ENCODE results near the gene CXCR1. TPM values are rescaled to one million over a fixed set of nuclear protein-coding genes. Genes with fewer than 3 reads are reported as not detected.
A peak's percentile ranks its signal among the peaks of the same experiment; 100 is the strongest.
"Not testable (repeated sequence)": the region's sequence is repeated elsewhere in the genome, so short reads cannot be mapped to it uniquely, and the experiment has no call there.

Gene CXCR1
- not detected in 2 replicates for total RNA-seq (2014; rRNA removed; shearing (Covaris generic))

DNA sequence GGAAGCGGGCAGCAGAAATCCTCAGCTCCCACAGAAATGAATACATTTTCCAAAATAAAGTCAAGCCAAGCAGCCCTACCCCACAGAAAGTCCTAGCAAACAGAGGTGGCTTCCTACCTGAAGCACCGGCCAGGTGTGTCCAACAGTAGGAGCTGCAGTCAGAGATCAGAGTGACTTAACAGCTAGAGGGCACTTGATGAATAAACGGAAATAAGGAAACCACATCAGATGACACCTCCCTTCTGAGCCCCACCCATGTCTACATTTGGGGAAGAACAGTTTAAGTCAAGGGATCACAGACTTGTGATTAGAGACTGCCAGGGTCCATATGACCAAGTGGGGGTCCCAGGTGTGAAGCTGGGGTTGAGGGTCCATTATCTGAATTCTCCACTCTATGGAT lies at the start of gene CXCR1:
CXCR1 (minus strand) TSS at position 172 of the 400 bp plus-strand sequence. CDS start 1,751 bp downstream, outside the sequence.
- DNase-seq (ENCODE audit: low read depth) = no peak

DNA sequence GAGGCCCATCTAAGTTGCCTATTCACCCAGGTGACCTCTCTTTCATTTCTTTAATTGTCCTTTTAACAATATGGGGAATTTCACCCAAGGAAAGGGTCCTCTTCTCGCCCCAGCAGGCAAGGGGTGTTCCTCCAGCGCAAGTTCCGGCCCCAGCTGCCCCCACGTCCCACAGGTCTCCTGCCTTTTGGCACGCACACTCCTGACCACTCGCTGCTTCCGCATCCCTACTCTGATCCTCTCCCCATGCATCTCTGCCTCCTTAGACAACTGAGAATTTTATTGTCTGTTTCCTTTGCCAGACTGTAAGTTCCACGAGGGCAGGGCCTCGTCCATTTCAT lies 49.5 kb upstream of the CXCR1 start:
- no peak for DNase-seq (ENCODE audit: low read depth)

DNA sequence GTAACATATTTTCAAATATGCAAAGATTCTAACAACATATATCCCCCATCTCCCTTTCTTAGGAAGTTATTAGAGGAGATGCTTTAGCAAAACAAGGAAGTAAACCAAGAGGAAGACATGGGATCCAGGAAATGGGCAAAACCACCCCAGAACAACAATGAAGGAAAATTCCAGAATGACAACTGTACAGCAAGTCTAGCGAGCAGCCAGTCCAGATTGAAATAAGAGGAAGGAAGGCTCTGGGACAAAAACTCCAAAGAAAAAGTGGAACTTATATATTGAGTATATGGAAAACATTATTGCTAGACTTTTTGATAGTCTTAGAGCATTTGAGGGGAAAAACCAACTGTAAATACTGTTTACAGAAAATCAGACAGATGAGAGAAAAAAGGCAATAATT lies 47.4 kb upstream of the CXCR1 start:
- DNase-seq (ENCODE audit: low read depth) = no peak

DNA sequence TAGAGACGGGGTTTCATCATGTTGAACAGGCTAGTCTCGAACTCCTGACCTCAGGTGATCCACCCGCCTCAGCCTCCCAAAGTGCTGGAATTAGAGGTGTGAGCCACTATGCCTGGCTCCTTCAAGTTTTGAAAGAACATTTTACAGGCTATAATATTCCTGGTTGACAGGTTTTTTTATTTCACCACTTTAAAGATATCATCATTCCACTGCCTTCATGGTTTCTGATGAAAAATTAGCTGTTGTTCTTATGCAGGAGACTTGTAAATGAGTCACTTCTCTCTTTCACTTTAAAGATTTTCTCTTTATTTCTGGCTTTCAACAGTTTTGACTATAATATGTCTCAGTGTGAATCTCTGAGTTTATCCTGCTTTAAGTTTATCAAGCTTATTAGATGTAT lies 42.3 kb upstream of the CXCR1 start:
- no peak for DNase-seq (ENCODE audit: low read depth)

DNA sequence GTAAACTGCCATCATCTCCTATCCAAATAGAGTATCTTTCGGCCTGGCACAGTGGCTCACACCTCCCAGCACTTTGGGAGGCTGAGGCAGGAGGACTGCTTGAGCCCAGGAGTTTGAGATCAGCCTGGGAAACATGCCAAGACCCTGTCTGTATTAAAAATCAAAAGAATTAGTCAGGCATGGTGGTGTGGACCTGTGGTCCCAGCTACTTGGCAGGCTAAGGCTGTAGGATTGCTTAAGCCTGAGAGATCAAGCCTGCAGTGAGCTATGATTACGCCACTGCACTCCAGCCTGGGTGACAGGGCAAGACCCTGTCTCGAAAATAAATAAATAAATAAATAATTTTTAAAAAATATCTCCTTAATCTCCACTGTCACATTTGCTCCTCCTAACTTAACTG lies 35.5 kb upstream of the CXCR1 start:
- DNase-seq (ENCODE audit: low read depth) = peak; percentile 4

DNA sequence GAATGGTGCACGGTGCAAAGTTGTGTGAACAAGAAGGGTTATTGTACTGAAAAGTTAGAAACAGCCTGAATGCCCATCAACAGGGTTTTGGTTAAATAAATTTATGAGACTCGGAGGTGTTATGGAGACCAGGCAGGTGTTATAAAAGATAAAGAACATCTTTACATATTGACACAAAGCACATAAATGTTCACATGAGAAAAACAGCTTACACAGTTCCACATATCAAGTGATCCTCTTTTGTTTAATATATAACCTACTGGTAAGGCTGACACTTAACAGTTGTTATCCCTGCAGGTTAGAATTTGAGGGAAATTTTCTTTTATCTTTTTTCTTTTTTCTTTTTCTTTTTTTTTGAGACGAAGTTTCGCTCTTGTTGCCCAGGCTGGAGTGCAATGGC lies 30.2 kb upstream of the CXCR1 start:
- no peak for DNase-seq (ENCODE audit: low read depth)

DNA sequence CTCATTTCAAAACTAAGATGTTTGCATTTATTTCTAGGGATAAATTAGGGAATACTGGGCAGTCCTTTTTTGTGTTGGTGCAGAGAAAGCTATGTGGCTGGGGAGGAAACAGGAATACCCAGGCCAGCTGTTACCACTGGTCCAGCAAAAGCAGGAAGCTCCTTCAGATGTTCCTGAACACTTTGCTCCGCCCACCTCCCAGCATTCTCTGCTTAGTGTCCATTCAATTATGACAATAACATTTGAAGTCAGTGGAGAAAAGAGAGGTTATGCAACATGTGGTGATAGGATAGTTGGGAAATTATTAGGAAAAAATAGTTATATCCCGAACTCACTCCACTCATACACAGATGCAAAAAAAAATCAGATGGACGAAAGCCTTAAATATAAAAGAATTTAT lies 28.1 kb upstream of the CXCR1 start:
- DNase-seq (ENCODE audit: low read depth) = no peak

DNA sequence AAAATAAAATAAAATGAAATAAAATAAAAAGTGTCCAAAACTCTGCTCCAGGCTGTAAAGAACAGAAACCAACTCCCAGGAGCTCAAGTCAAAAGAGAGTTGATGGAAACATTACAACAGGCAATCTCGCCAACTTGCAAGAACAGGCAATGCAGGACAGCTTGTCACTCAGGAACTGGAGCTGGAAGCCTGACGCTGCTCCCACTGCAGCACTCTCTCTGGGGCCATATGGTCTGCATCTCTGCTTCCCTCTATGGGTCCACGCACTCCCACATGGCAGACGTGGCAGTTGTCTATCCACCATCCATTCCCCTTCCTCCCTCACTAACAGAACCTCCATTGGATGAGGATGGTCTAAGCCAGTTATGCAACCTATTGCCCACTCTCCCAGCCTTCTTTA lies 26.9 kb upstream of the CXCR1 start:
- DNase-seq (ENCODE audit: low read depth) = no peak

DNA sequence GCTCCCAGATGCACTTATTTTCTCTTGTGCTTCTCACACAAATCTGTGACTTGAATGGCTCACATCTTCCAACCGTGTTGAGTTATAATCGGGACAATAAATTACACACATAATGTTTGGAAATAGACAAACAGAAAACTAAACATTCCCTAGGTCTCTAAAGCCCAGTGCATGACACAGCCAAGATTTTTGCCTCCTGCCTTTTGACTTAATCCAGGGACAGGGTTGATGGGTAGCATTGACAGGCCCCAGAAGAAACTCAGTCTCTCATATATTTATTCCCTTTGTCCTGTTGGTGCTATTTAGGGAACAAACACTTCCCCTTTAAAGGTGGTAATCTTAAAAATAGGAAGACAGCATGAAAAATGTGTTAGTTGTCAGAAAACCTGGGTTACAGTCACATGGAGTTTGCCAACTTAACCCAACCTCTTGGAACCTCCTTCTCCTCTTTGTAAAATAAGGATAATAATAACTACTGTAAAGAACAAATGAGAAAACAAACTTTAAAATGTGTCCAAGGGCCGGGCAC lies 26.2 kb upstream of the CXCR1 start:
- no peak for DNase-seq (ENCODE audit: low read depth)

DNA sequence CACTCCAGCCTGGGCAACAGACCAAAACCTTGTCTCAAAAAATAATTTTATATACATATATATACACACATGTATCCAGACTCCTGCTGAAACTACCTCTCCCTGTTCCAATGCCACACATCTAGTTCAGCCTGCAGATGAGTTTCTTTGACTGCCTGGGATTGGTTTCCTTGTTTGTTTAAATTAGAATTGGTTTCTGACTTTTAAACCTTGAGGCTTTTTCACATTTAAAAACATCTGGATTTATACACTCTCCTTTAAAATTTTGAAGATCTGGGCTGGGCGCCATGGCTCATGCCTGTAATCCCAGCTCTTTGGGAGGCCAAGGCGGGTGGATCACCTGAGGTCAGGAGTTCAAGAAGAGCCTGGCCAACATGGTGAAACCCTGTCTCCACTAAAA lies 21.8 kb upstream of the CXCR1 start:
- DNase-seq (ENCODE audit: low read depth) = no peak

DNA sequence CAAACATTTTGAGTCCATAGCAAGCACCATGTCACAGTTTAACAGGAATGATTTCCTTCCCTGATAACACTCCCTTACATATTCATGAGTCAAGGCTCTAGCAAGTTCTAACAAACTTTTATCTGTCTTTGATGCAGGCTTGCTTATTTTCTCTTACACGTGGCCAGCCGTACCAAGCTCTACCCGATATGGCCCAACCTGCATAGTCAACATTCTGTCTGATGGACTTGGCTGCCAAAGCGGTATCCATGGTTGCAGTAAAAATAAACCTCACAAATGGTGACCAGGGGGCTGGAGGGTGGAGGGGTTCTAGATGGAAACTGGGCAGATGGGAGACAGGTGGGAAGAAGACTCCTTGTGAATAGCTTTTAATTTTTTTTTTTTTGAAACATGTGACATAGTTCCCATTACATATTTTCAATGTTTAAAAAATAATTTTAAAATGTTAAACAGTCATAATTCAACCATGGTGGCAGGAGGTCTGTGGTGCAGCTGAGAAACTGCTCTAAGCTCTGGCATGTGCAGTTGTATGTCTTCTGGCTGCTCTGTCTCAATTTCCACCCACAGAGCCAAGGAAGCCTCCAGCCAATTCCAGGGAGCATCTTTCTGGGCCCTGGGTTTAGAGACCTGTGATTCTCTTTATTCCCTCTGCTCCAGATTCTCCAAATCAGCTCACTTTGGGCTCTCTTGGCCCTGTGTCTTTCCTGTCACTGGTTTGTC lies 20.7 kb upstream of the CXCR1 start:
- DNase-seq (ENCODE audit: low read depth) = no peak

DNA sequence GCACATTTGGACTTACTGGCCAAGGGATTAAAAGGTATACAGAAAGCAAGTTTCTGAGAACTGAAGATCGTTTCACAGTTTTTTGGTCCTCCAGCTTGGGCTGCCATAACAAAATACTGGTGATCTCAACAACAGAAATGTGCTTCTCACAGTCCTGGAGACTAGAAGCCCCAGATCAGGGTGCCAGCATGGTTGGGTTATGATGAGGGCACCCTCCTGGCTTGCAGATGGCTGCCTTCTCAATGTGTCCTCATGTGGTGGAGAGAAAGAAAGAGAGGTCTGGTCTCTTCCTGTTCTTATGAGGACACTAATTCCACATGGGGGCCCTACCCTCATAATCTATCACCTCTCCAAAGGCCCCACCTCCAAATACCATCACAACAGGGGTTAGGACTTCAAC lies 20.1 kb upstream of the CXCR1 start:
- DNase-seq (ENCODE audit: low read depth) = no peak

DNA sequence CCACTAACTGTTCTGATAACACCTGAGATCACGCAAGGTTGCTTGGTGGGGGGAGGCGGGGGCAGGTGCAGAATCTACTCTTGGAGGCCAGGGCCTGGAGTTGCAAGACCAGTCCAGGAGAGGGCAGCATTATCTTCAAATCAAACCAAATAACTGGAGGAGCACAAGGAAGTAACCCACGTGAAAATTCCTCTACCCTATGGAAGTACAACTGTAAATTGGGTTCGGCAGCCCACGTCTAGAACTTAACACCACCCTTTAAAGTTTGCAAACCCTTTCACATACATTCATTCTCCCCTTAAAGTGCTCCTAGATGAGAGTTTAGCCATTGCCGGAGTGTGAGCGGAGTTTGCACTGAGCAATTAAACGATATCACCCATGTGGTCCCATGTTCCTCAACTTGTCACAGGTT lies 19.6 kb upstream of the CXCR1 start:
- DNase-seq (ENCODE audit: low read depth) = peak; percentile 65

DNA sequence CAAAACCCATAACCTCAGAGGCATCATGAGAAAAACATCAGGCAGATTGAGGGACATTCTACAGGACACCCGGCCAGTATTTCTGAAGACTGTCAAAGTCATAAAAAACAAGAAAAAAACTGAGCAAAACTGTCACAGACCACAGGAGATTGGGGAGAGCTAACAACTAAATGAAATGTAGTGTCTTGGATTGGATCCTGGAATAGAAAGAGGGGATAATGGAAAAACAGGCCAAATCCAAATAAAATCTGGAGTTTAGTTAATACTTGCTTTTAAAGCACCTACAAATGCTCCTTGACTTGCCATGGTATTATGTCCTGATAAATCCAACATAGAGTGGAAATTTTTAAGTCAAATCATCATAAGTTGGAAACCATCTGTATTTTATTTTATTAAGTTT lies 17.6 kb upstream of the CXCR1 start:
- DNase-seq (ENCODE audit: low read depth) = no peak

DNA sequence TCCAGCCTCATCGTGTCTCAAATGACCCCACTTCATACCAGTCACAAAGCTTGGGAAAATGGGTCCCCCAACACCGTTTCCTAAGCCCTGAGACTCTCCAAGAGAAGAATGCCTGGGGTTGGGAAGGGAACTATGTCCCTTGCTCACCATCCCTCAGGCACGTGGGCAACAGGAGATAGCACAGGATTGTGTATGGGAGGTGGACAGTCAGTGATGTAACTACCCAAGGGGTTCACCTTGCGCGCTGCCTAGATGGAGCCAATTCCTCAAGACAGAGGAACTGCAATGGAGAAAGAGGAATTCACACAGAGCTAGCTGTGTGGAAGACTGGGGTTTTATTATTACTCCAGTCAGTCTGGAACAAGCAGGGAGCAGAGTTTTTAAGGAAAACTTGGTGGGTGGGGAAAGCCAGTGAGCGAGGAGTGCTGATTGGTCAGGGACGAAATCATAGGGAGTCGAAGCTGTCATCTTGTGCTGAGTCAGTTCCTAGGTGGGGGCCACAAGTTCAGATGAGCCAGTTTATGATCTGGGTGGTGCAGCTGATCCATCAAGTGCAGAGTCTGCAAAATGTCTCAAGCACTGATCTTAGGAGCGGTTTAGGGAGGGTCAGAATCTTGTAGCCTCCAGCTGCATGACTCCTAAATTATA lies 13.8 kb upstream of the CXCR1 start:
- no peak for DNase-seq (ENCODE audit: low read depth)

DNA sequence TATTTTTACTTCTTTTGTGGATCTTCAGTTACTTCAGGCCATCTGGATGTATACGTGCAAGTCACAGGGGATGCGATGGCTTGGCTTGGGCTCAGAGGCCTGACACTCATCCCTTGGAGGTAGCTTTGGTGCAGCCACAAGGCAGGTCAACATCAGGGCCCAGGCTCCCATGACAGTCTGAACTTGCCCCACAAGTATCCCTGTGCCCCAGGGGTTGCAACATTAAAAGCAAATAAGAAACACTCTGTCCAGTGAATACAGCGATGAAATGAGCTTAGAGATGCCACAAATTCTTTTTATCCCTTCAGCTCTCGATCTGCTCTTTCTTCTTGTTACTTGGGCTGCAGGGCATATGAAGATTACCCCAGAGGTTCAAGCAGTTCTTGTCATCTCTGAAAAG lies 13.0 kb upstream of the CXCR1 start:
- no peak for DNase-seq (ENCODE audit: low read depth)

DNA sequence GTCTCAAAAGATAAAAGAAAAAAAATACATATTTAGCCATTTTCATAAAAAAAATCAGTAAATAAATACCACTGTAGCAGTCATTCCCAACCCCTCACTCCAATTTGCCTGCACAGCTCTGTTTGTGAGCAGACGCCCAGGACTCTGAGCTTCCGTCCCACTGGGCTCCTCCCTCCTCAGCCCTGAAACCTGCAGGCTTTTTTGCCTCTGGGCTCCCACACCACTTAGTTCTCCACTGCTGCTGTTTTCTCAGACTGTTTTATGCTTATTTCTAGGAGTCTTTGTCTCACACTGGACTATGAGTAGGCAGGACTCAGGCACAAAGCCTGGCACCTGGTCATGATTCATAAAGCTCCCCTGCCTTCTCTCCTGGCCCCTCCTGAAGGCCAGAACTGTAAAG lies 6.1 kb upstream of the CXCR1 start:
- DNase-seq (ENCODE audit: low read depth) = no peak

DNA sequence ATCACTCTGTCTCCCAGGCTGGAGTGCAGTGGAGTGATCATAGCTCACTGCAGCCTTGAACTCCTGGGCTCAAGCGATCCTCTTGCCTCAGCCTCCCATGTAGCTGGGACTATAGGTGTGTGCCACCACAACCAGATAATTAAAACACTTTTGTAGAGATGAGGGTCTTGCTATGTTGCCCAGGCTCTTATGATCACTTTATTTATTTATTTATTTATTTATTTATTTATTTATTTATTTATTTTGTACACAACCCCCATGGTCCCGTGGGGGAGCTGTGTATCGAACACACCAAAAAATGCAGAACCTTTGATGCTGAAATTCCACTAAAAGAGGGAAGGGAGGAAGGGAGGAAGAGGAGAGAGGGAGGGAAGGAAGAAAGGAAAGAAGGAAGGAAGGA lies 5.0 kb upstream of the CXCR1 start:
- DNase-seq (ENCODE audit: low read depth) = not testable (repeated sequence)

DNA sequence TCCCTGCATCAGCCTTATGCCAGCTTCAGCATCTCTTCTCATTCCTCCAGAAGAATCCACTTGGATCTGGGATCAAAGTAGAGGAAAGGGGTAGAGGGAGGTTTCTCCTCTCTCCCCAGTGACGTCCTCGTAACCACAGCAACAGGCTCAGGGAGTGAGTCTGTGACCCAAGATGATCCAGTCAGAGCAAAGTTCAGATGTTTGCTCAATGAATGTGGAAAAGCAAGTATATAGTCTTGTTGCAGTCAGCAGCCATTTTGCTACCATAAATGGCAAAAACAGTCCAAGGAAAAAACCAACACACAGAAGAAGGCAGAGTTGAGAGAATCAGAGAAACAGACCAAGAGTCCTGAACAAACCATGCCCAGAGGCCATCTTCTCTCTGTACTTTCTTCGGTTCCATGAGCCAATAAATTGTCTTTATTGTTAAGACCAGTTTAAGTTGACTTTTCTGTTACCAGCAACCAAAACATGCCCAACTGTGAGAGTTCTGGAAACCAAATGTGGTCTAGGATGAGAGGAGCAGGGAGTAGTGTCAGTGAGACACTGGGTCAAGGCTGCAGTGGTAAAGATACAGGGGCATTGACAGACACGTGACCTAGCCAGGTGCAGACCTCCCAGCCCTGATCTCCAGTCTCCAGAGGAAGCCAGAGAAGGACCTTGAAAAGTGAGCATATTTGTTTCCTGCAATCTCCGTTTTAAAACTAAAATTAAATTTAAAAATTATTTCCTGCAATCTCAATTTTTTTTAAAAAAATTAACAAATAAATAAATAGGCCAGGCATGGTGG lies 3.2 kb upstream of the CXCR1 start:
- no peak for DNase-seq (ENCODE audit: low read depth)

DNA sequence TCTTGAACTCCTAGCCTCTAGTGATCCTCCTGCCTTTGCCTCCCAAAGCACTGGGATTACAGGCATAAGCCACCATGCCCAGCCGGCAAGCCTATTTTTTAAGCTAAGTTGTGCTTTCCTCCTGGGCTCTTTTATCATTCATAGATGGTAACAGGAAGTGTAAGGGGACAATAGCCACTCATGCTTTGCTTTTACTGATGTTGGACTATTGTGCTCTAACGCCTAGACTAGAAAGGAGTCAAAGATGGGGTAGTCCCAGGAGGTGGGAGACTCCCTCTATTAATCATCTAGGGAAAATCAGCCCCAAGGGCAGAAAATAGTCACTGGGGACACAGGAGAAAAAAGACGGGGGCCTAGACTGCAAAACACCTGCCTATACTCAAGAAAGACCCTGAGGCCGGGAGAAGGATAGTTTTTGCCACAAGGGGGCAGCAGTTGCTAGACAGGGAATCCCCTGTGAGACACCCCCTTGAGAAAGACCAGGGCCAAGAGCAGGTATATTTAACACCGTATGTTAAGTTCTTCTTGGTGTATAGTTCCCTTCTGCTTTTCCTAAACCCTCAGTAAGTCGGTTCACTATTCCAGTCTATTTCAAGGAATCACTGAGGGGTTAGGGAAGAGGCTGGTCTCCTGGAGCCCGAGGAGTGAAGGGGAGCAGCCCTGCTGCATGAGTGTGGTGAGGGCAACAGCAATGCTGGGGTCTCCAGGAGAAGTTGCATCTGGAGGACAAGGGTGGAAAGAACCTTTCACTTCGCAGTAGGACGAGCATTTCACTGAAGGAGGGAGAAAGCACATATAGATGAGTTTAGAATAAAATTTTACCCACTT lies 2.1 kb upstream of the CXCR1 start:
- peak; percentile 34 for DNase-seq (ENCODE audit: low read depth)

DNA sequence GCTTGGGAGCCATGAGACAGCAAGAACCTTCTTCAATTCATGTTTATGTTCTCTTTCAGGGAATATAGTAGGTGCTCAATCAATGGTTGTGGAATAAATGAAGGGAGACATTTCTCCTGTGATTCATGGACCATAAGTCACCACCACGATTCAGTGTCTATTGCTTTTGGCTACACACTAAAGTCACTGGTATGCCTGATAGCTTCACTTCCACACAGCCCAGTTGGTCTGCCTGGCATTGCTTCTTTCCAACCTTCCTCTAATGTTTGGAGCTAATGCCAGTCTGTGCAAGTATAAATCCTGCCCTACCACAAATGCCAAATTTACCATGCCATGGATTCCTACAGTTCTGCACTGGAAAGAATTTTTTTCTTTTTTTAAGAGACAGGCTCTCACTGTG lies 1.3 kb upstream of the CXCR1 start:
- no peak for DNase-seq (ENCODE audit: low read depth)

DNA sequence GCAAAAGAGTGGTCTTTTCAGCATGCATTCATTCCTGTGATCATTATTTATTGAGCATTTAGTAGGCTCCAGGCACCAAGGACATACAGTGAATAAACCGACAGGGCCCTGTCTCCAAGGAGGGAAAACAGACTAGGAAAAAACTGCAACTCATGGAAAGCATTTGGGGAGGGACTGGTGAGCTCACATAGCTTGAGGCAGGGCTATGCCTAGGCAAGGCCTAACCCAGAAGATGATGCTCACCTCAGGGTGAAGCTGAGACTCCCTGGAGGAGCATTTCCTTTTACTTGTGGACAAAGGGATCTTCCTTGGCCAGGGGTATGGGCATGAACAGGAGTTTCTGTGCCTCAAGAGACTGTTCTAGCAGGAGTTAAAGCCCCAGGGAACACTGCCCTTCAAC lies 3.9 kb downstream of the CXCR1 start:
- no peak for DNase-seq (ENCODE audit: low read depth)
